ENCODE data around the gene TLR10.

DNA sequence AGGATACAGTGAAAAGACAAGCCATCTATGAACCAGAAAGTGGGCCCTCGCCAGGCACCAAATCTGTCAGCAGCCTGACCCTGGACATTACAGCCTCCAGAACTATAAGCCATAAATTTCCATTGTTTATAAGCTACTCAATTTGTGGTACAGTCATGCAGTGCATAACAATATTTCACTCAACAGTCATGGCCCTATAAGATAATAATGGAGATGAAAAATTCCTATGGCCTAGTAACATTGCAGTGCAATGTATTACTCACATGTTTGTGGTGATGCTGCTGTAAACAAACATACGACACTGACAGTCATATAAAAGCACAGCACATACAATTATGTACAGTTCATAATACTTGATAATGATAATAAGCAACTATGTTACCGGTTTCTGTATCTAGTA is 38.9 kb upstream of the TLR10 start:
- TF ChIP-seq, protein P1, sequence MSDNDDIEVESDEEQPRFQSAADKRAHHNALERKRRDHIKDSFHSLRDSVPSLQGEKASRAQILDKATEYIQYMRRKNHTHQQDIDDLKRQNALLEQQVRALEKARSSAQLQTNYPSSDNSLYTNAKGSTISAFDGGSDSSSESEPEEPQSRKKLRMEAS (IDR thresholded peaks at IDR 0.05), result no peak
- no peak for TF ChIP-seq MYC (IDR thresholded peaks at IDR 0.05; ENCODE audit: borderline replicate concordance, low read length)
- TF ChIP-seq, protein P2, sequence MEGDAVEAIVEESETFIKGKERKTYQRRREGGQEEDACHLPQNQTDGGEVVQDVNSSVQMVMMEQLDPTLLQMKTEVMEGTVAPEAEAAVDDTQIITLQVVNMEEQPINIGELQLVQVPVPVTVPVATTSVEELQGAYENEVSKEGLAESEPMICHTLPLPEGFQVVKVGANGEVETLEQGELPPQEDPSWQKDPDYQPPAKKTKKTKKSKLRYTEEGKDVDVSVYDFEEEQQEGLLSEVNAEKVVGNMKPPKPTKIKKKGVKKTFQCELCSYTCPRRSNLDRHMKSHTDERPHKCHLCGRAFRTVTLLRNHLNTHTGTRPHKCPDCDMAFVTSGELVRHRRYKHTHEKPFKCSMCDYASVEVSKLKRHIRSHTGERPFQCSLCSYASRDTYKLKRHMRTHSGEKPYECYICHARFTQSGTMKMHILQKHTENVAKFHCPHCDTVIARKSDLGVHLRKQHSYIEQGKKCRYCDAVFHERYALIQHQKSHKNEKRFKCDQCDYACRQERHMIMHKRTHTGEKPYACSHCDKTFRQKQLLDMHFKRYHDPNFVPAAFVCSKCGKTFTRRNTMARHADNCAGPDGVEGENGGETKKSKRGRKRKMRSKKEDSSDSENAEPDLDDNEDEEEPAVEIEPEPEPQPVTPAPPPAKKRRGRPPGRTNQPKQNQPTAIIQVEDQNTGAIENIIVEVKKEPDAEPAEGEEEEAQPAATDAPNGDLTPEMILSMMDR (IDR thresholded peaks at IDR 0.05), result no peak

Measured in A549 (cell line).